ENCODE measurements around the gene MT3.

MT3 gene

GRCh38 chr16:56594292-56594619, 4.9 kb downstream of the MT3 start:
- Histone ChIP-seq H3K27me3 (replicated peaks; ENCODE audit: control insufficient read depth, insufficient read depth, low read length) (peaks cover 8% of the 10 kb centered on the region), H3K36me3 (ENCODE audit: control insufficient read depth, insufficient read depth, low read length) (no peaks in the 10 kb centered on the region), H3K4me3 (replicated peaks; ENCODE audit: low read depth, low read length) (no peak overlapping the region)
- no peak for DNase-seq (ENCODE audit: extremely low read depth, insufficient read length)
- no peak for TF ChIP-seq CTCF (IDR thresholded peaks at IDR 0.05; ENCODE audit: insufficient read depth, low read length, poor library complexity, severe bottlenecking)

- no peak for DNase-seq (ENCODE audit: extremely low read depth, insufficient read length)
- peak; percentile 77 for TF ChIP-seq CTCF (IDR thresholded peaks at IDR 0.05; ENCODE audit: insufficient read depth, low read length, poor library complexity, severe bottlenecking)
- Histone ChIP-seq H3K4me3 (replicated peaks; ENCODE audit: low read depth, low read length) (no peak overlapping the region), H3K36me3 (ENCODE audit: control insufficient read depth, insufficient read depth, low read length) (no peaks in the 10 kb centered on the region), H3K27me3 (replicated peaks; ENCODE audit: control insufficient read depth, insufficient read depth, low read length) (no peaks in the 10 kb centered on the region)
These were observed 11.2 kb downstream of the MT3 start for GRCh38 chr16:56600398-56600999.

- Histone ChIP-seq H3K4me3 (replicated peaks; ENCODE audit: low read depth, low read length) (no peak overlapping the region), H3K36me3 (ENCODE audit: control insufficient read depth, insufficient read depth, low read length) (no peaks in the 10 kb centered on the region), H3K27me3 (replicated peaks; ENCODE audit: control insufficient read depth, insufficient read depth, low read length) (no peaks in the 10 kb centered on the region)
- TF ChIP-seq CTCF (IDR thresholded peaks at IDR 0.05; ENCODE audit: insufficient read depth, low read length, poor library complexity, severe bottlenecking), result no peak
- DNase-seq (ENCODE audit: extremely low read depth, insufficient read length), result no peak
These were observed 12.0 kb downstream of the MT3 start for GRCh38 chr16:56601325-56601724.

GRCh38 chr16:56603589-56603988, 14.3 kb downstream of the MT3 start:
- H3K4me3 ChIP-seq (replicated peaks; ENCODE audit: low read depth, low read length), result no peak overlapping the region
- TF ChIP-seq CTCF (IDR thresholded peaks at IDR 0.05; ENCODE audit: insufficient read depth, low read length, poor library complexity, severe bottlenecking), result peak; percentile 27
- H3K36me3 ChIP-seq (ENCODE audit: control insufficient read depth, insufficient read depth, low read length), result no peaks in the 10 kb centered on the region
- no peak for DNase-seq (ENCODE audit: extremely low read depth, insufficient read length)
- H3K27me3 ChIP-seq (replicated peaks; ENCODE audit: control insufficient read depth, insufficient read depth, low read length), result no peaks in the 10 kb centered on the region

GRCh38 chr16:56604966-56605365, 15.6 kb downstream of the MT3 start:
- H3K4me3 ChIP-seq (replicated peaks; ENCODE audit: low read depth, low read length), result no peak overlapping the region
- no peak for TF ChIP-seq CTCF (IDR thresholded peaks at IDR 0.05; ENCODE audit: insufficient read depth, low read length, poor library complexity, severe bottlenecking)
- no peaks in the 10 kb centered on the region for H3K27me3 ChIP-seq (replicated peaks; ENCODE audit: control insufficient read depth, insufficient read depth, low read length)
- no peaks in the 10 kb centered on the region for H3K36me3 ChIP-seq (ENCODE audit: control insufficient read depth, insufficient read depth, low read length)
- DNase-seq (ENCODE audit: extremely low read depth, insufficient read length), result no peak

GRCh38 chr16:56605475-56605874, 16.1 kb downstream of the MT3 start:
- H3K27me3 ChIP-seq (replicated peaks; ENCODE audit: control insufficient read depth, insufficient read depth, low read length), result no peaks in the 10 kb centered on the region

More at GRCh38 chr16:56605475-56605874, 16.1 kb downstream of the MT3 start:
- no peak for DNase-seq (ENCODE audit: extremely low read depth, insufficient read length)
- no peak for TF ChIP-seq CTCF (IDR thresholded peaks at IDR 0.05; ENCODE audit: insufficient read depth, low read length, poor library complexity, severe bottlenecking)
- Histone ChIP-seq H3K36me3 (ENCODE audit: control insufficient read depth, insufficient read depth, low read length) (no peaks in the 10 kb centered on the region), H3K4me3 (replicated peaks; ENCODE audit: low read depth, low read length) (no peak overlapping the region)

Measured in GM06990 (cell line).